NCI-H82 treated with DMSO at 0.1 percent for 48 hours (cell line): ENCODE measurements around the gene PTPRN2.

Experiments
- DNase-seq: peaks from one replicate; lab custom pipeline; 2025; ENCODE audit not compliant: unreplicated experiment; lab: John Stamatoyannopoulos, UW

PTPRN2 gene

DNA sequence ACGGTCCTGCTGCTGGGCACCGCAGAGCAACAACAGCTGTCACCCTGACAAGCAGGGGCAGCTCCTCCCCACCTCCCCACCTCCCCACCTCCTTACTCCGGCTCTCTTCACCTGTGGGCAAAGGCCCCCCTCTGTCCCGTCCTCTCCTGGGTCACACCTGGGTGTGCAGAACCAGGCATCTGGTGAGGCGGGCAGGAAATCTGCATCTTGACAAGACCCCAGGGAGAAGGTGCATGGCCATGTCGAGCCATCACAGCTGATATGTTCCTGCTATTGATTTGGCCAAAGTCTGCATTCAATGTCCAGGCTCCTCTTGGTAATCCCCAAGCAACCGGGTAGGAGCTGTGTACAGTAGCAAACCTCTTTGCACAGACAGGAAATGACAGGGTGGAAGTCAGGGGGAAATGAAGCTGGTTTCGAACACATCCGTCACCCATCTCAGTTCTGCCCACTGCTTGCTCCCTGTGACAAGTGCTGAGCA is 696.7 kb downstream of the PTPRN2 start:
- no peak for DNase-seq

DNA sequence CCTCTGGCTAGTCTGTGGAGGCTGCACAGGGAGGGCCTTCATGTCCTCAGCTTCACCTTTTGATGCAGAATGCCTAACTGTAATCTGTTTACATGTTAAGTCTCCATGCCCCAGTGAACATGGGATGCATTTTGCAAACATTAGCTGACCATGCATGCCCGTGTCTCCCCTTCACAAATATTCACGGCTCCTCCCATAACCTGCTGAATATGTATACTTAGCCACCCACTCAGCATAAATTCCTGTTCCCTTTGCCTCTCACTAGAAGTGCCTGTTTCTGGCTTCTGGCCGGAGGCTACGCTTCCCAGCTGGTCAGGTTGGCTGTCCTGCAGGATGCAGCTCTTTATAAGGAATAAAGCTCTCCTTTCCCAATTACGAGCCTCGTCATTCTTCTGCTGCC is 698.1 kb downstream of the PTPRN2 start:
- DNase-seq: no peak

DNA sequence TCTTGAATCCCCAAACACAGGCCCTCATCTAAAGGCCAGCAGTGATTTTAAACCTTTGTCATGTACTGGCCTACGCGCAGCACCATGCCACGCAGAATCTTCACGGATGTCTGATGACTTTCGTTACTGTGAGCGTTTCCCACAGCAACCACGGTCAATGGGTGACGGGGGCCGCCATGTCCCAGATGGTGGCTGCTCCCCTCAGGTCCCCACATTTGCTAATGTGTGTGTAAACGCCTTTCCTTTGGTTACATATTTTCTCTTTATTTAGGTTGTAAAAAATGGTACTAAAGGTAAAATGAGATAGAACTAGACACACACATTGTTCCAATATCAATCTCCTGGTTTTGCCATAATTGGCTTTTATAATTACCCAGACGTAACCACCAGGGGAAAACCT is 699.0 kb downstream of the PTPRN2 start:
- no peak for DNase-seq

DNA sequence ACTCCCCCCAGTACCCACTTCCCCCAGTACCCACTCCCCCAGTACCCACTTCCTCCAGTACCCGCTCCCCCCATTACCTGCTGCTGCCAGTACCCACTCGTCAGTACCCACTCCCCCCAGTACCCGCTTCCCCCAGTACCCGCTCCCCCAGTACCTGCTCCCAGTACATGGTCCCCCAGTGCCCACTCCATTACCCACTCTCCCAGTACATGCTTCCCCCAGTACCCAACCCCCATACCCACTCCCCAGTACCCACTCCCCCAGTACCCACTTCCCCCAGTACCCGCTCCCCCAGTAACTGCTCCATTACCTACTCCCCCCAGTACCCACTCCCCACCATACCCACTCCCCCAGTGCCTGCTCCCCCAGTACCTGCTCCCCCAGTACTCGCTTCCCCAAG is 700.2 kb downstream of the PTPRN2 start:
- DNase-seq: no peak

DNA sequence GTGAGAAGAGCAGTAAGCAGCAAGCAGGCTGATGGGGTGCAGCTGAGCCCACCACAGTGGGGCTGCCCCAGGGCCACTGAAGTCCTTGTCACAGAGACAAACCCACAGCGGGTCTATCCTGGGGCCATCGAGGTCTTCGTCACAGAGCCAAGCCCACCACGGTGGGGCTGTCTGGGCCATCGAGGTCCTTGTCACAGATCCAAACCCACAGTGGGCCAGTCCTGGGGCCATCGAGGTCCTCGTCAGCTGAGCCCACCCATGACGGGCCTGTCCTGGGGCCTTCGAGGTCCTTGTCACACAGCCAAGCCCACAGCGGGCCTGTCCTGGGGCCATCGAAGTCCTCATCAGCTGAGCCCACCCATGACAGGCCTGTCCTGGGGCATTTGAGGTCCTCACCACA is 700.9 kb downstream of the PTPRN2 start:
- DNase-seq: no peak

DNA sequence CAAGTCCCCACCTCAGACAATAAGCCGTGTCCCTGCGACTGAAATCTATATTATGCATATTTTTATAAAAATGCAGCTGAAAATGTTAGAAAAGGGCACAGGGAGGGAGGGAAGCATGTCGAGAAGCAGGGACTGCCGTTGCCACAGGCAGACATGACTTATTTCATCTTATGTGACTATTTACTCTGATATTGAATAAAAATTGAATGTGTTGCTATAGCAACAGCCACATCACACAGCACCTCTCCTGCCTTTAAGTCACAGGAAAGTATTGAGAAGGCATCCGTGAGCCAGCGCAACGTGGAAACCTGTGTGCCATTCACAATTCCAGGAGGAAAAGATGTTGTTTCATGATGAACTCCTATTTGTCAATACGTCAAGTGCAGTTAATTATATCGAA is 701.4 kb downstream of the PTPRN2 start:
- DNase-seq: no peak

DNA sequence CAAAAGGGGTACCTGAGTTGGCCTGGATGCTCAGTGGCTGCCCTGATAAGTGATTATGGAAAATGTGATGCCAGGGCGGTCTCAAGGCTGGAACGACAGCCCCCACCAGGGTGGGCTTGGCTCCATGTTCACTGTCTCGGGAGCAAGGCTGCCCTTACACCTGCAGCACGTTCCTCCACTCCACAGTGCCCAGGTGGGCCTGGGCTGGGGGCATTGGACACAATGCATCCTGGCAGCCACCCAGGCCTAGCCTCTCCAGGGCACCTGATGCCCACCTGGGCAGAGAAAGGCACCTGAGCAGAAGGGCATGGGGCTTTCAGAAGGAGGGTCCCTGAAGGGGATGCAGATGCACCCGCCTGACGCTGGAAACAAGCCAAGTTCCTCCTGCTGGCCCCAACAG is 702.5 kb downstream of the PTPRN2 start:
- no peak for DNase-seq

DNA sequence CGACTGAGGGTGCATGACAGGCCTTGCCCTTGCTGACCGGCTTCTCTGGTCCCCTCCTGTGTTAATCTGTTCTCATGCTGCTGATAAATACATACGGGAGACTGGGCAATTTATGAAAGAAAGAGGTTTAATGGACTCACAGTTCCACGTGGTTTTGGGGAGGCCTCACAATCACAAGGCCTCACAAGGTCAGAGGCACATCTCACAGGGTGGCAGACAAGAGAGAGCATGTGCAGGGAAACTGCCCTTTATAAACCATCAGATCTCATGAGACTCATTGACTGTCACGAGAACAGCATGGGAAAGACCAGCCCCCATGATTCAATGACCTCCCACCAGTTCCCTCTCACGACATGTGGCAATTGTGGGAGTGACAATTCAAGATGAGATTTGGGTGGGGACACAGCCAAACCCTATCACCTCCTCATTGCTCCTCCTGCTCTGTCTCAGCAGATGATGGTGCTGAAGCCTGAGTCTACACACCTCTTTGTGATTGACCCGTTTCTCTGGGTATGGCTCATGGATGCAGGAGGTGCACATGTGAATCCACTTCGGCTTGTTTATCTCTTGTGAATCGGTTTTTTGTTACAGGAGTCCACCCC is 703.1 kb downstream of the PTPRN2 start:
- no peak for DNase-seq

DNA sequence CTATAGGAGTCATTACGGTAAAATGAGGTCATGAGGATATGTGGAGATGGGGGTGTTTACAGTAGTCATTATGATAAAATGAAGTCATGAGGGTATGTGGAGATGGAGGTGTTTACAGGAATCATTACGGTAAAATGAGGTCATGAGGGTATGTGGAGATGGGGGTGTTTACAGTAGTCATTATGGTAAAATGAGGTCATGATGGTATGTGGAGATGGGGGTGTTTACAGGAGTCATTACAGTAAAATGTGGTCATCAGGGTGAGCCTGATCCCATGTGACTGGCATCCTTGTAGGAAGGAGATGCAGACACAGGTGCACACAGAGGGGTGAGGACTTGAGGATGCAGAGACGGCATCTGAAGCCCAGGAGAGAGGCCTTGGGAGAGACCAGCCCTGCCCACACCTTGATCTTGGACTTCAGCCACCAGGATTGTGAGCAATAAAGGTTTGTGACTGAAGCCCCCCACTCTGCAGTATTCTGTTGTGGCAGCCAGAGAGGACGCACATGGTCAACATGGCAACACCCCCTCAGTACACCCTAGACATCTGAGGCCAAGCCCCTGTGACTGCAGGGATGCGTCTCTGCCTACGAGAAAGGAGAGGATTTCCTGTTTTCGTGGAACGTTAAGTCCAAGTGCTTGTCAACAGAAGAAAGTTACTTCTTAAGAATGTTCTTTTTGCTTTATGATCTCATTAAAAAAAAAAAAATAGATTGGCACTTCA is 706.4 kb downstream of the PTPRN2 start:
- no peak for DNase-seq

DNA sequence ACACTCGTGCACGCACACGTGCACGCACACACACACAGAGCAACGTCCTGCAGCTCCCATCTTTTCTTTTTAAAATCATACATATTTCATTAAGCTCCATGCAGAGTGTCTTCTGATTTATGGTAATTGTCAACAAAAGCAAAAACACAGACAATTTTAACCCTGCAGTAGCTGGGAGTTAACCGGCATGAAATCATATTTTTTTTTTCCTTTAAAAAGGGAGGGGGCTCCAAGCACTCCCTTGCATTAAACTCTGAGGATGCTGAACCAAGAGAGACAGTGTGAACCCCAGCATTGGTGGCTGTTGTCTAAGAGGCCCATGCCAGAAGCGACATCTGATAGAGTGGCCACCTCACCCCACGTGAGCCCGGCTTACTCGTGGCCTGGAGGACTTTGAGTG is 708.2 kb downstream of the PTPRN2 start:
- no peak for DNase-seq

DNA sequence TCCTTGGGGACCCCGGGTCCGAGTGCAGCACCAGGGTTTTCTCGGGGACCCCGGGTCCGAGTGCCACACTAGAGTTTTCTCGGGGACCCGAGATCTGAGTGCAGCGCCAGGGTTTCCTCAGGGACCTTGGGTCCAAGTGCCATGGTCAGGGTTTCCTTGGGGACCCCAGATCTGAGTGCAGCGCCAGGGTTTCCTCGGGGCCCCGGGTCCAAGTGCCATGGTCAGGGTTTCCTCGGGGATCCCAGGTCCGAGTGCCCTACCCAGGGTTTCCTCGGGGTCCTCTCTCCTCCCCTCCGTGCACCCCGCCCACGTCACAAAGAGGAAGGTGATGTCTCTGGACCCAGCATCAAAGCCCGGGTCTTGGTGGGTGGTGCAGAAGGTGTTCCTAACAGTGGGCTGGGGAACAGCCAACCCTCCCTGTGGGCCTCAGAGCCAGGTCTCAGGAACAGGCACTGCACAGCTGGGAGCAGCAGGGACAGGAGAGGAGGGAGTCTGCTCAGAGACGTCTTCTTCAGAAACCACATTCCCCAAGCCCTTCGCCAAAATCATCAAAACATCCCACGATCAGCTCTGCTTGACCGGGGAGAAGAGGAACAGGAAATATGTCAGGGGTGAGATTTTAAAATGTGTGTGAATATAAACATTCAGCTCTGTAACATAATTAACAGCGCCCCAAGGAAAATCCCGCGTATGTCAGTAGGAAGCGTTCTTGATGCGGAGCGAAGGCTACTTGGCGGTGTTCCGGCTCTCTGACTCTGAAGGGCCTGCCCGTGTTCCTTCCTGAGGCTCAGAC is 710.1 kb downstream of the PTPRN2 start:
- no peak for DNase-seq

DNA sequence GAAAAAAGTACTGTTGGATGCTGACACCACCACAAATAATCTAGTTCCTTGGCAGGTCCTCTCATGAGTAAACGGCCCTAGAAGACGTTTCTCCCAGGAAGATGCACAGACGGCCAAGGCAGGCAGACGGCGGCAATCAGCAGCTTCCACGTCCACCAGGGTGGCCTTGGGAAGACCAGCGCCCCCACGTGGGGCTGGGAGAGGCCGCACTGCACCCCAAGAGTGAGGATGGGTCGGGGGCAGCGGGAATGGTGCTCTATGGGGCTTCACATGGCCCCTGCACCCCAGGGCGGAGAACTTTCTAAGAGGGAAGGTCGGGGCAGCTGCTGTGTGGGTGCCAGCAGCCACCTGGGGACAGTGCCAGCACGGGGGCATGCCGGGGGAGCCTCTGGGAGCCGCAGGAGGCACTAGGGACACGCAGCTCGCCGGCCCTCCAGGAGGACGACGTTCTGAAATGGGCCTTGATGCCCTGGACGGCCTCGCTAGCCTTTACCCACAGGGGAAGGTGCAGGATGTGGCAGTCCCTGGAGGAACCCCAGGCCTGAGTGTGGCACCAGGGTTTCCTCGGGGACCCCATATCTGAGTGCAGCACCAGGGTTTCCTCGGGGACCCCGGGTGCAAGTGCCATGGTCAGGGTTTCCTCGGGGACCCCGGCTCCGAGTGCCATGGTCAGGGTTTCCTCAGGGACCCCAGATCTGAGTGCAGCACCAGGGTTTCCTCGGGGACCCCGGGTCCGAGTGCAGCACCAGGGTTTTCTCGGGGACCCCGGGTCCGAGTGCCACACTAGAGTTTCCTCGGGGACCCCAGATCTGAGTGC is 710.9 kb downstream of the PTPRN2 start:
- no peak for DNase-seq

DNA sequence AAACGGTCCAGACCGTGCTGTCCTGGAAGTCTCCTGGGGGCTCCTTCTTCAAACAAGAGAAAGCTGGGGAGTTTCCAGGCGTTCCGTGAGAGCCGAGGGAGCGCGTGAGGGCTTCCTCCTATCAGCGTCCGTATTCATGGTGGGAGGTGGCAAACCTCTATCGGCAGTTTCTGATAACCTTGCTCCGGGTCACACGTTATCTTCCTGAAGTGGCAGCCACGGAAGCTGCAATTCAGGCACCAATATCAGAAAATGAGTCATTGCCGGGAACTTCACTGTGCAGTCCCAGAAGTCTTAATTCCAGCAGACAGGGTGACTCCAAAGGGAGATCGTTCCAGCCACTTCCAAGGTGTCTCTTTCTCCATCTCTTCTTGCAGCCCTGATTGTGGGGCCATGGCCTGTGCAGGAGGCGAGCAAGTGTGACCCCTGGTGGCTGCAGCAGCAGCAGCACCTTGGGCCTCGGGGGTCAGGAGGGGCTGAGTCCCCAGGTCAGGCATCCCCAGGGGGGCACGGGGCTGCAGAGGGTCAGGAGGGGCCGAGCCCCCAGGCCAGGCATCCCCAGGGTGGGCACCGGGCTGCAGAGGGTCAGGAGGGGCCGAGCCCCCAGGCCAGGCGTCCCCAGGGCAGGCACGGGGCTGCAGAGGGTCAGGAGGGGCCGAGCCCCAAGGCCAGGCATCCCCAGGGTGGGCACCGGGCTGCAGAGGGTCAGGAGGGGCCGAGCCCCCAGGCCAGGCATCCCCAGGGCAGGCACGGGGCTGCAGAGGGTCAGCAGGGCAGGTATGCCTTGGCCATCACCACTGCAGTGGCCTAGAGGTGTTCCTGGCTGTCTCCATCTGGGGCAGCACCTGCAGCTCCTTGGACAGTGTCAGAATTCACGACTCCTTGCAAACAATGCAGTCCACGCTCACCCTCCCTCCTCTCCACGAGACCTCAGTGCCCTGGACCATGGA is 712.1 kb downstream of the PTPRN2 start:
- DNase-seq: no peak

DNA sequence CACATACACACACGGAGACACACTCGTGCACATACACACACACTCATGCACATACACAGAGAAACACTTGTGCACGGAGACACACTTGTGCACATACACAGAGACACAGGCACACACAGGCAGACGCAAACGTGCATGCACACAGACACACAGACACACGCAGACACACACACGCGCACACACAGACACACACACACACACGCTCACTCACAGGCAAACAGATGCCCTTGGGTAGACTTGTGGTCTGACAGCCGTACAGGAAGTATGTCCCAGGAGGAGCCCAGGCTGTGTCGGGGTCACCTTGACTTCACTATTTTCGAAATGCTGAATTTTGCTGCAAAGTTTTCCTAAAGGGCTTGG is 712.8 kb downstream of the PTPRN2 start:
- DNase-seq: no peak

DNA sequence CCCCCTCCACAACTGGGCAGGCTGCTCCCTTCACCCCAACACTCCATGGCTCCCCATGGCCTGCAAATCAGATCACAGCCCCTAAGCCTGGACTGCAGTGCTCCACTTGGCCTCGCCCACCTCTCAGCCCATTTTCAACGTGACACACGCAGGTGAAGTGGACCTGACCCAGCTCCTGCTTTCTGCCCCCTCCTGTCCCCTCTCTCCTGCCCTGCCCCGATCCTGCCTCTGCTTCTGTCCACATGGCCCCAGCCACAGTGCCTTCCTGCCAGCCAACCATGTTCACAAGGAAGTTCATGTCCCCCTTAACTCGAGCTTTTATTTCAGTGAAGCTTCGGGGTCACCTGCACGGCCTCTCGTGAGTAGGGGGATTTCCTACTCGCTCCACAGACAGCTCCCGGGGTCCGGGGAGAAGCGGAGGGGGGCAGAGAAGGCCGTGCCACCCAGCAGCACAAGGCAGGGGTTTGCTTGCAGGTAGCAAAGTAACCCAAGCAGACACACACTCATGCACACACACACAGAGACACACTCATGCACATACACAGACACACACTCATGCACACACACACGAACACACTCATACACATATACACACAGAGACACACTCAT is 713.3 kb downstream of the PTPRN2 start:
- DNase-seq: no peak

DNA sequence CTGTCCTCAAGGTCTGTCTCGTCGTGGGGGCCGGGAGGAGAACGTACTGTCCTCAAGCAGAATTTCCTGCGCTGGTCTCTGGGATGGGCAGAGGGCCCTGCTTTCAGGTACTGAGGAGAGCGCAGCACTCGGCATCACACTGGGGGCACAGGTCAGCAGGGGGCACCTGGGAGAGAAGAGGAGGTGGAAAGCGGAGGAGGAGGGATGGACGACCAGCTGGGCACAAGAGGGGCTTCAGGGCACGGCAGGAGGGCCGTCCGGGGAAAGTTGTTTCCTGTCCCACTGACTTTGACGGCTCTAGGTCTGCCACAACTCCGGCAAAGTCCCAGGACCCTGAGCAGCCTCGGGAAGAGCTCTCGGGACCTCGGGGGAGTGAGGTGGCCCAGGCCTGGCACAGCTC is 714.0 kb downstream of the PTPRN2 start:
- no peak for DNase-seq

DNA sequence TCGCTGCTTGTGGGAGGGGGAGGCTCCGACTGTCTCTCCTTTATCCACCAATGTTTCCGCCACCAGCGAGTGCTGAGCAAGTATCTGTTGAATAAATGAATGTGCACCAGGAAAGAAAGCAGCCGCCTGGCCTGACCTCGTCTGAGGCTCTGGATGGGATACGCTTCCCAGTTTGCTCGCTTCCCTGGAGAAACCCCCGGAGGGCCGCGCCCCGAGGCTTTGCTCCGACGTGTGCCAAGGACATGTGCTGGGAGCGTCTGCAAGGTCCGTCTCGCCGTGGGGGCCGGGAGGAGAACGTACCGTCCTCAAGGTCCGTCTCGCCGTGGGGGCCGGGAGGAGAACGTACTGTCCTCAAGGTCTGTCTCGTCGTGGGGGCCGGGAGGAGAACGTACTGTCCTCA is 714.4 kb downstream of the PTPRN2 start:
- no peak for DNase-seq

DNA sequence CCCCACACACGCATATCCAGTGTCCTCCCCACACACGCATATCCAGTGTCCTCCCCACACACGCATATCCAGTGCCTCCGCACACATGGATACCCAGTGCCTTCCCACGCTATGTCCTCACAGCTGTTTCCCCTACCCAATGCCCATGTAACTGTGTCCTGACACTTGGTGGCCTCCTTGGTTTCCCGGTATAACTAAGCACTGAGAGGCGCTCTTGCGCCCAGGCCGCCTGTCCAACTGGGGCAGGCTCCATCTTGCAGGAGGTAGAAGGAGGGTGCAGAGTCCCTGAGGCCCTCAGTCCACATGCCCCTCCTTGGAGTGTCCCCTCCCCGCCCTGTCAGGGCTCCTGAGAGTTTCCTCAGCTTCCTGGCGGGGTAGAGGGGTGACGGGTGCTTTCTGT is 715.2 kb downstream of the PTPRN2 start:
- DNase-seq: no peak

DNA sequence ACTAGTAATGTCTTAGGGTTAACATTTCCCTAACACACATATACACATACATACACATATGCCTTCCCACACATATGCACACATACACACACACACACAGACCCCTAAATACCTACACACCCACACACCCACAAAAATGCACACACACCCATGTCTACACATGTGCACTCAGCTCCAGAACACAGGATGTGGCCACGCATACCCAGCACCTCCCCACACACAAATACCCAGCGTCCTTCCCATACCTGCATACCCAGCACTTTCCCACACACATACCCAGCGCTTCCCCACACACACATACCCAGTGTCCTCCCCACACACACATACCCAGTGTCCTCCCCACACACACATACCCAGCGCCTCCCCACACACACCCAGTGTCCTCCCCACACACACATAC is 715.9 kb downstream of the PTPRN2 start:
- DNase-seq: no peak
